ENCODE data around the gene PHF5A.
"Not testable (repeated sequence)": the region's sequence is repeated elsewhere in the genome, so short reads cannot be mapped to it uniquely, and the experiment has no call there.

Gene PHF5A

GRCh38 chr22:41442240-41442792 lies 26.2 kb downstream of the PHF5A start:
- no peak for DNase-seq (ENCODE audit: low read depth)
- no peak for TF ChIP-seq CTCF (conservative IDR thresholded peaks at IDR 0.05; ENCODE audit: low read depth, low read length)
- no peak overlapping the region for H3K4me3 ChIP-seq (ENCODE audit: low read depth, low read length)

- DNase-seq (ENCODE audit: low read depth); H3K4me3 ChIP-seq (ENCODE audit: low read depth, low read length): not testable (repeated sequence)
These were observed 28.0 kb downstream of the PHF5A start for GRCh38 chr22:41440511-41440910.

- H3K4me3 ChIP-seq (ENCODE audit: low read depth, low read length): no peak overlapping the region
- DNase-seq (ENCODE audit: low read depth): no peak
- TF ChIP-seq CTCF (conservative IDR thresholded peaks at IDR 0.05; ENCODE audit: low read depth, low read length): no peak
These were observed 31.3 kb downstream of the PHF5A start for GRCh38 chr22:41437198-41437597.

- no peak overlapping the region for H3K4me3 ChIP-seq (ENCODE audit: low read depth, low read length)
- no peak for DNase-seq (ENCODE audit: low read depth)
- no peak for TF ChIP-seq CTCF (conservative IDR thresholded peaks at IDR 0.05; ENCODE audit: low read depth, low read length)
These were observed 32.0 kb downstream of the PHF5A start for GRCh38 chr22:41436322-41437113.

GRCh38 chr22:41435560-41435959 lies 32.9 kb downstream of the PHF5A start:
- no peak overlapping the region for H3K4me3 ChIP-seq (ENCODE audit: low read depth, low read length)
- no peak for TF ChIP-seq CTCF (conservative IDR thresholded peaks at IDR 0.05; ENCODE audit: low read depth, low read length)
- no peak for DNase-seq (ENCODE audit: low read depth)

- DNase-seq (ENCODE audit: low read depth); H3K4me3 ChIP-seq (ENCODE audit: low read depth, low read length): not testable (repeated sequence)
These were observed 34.0 kb downstream of the PHF5A start for GRCh38 chr22:41434361-41435003.

GRCh38 chr22:41433480-41433879 lies 35.0 kb downstream of the PHF5A start:
- DNase-seq (ENCODE audit: low read depth); H3K4me3 ChIP-seq (ENCODE audit: low read depth, low read length): not testable (repeated sequence)

GRCh38 chr22:41431656-41432055 lies 36.8 kb downstream of the PHF5A start:
- H3K4me3 ChIP-seq (ENCODE audit: low read depth, low read length): no peak overlapping the region
- no peak for TF ChIP-seq CTCF (conservative IDR thresholded peaks at IDR 0.05; ENCODE audit: low read depth, low read length)
- no peak for DNase-seq (ENCODE audit: low read depth)

All from choroid plexus epithelial cell (primary cell).